ENCODE results near the gene PECR.

DNA sequence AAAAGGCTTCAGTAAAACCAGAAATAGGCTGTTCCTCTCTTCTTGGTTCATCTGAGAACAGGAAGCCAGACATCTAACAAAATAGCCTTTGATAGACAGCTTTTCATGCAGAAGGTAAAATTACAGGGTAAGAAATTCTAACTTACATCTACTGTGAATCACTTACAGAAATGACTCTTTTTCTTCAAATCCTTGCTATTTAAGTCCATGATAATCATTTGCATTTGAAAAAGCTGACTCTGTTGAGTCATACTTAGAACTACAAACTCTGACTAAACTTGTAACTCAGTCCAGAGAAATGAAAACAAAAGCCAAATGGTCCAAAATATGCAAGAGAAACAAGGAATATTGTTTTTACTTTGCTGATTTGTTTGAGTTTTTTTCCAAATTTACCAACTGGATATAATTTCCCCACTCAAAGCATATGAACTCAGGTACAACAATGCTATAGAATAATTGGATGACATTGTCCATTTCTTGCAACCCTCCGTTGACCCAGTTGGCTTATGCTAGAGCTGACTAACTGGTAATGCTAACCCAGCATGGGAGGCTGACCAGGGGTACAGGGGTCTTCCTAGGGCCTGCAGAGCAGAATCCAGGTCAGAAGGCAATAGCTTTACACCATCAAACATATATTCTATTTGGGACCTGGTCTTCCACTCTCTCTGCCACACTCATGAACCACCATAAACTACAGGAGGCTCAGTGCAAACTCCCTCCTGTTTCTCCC, 49.5 kb downstream of the PECR start:
- TF ChIP-seq POLR2AphosphoS5 (IDR thresholded peaks at IDR 0.05; ENCODE audit: low read depth, low read length), result no peak
- TF ChIP-seq FOXP2 (optimal IDR thresholded peaks at IDR 0.05; ENCODE audit: borderline replicate concordance, extremely low read depth, extremely low read length, insufficient read depth), result no peak
- TF ChIP-seq, protein P1, sequence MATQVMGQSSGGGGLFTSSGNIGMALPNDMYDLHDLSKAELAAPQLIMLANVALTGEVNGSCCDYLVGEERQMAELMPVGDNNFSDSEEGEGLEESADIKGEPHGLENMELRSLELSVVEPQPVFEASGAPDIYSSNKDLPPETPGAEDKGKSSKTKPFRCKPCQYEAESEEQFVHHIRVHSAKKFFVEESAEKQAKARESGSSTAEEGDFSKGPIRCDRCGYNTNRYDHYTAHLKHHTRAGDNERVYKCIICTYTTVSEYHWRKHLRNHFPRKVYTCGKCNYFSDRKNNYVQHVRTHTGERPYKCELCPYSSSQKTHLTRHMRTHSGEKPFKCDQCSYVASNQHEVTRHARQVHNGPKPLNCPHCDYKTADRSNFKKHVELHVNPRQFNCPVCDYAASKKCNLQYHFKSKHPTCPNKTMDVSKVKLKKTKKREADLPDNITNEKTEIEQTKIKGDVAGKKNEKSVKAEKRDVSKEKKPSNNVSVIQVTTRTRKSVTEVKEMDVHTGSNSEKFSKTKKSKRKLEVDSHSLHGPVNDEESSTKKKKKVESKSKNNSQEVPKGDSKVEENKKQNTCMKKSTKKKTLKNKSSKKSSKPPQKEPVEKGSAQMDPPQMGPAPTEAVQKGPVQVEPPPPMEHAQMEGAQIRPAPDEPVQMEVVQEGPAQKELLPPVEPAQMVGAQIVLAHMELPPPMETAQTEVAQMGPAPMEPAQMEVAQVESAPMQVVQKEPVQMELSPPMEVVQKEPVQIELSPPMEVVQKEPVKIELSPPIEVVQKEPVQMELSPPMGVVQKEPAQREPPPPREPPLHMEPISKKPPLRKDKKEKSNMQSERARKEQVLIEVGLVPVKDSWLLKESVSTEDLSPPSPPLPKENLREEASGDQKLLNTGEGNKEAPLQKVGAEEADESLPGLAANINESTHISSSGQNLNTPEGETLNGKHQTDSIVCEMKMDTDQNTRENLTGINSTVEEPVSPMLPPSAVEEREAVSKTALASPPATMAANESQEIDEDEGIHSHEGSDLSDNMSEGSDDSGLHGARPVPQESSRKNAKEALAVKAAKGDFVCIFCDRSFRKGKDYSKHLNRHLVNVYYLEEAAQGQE (IDR thresholded peaks at IDR 0.05; ENCODE audit: insufficient read depth in 1 of 2, low read depth in 2 of 2, low read length in 2 of 2), result no peak
- TF ChIP-seq TAF1 (IDR thresholded peaks at IDR 0.05; ENCODE audit: borderline replicate concordance, insufficient read depth, low read length), result no peak
- TF ChIP-seq SIN3A (IDR thresholded peaks at IDR 0.05; ENCODE audit: borderline replicate concordance, insufficient read depth, low read length), result no peak
